Sigmoid colon (tissue), 7 donors: ENCODE data around the gene SEH1L. TPM values are rescaled to one million over a fixed set of nuclear protein-coding genes. Genes with fewer than 3 reads are reported as not detected.

Experiments
- DNase-seq: peaks from one replicate; pipeline ENCODE4 v3.0.0-alpha.2; 2019
- H3K27ac ChIP-seq, 4 donors: fragments of 200-600 bp; sonication (generic); one replicate each; pipeline ENCODE4 v1.5.1; 2016 to 2019; ENCODE audit warnings: mild to moderate bottlenecking in 1 of 4
- H3K27me3 ChIP-seq, 3 donors: fragments of 200-600 bp; sonication (generic); one replicate each; pipeline ENCODE4 v1.5.1; 2019; ENCODE audit warnings: mild to moderate bottlenecking in 1 of 3
- H3K36me3 ChIP-seq, 4 donors: fragments of 200-600 bp; sonication (generic); one replicate each; pipeline ENCODE4 v1.5.1; 2016 to 2019
- H3K4me1 ChIP-seq, 4 donors: fragments of 200-600 bp; sonication (generic); one replicate each; pipeline ENCODE4 v1.5.1; 2017 to 2019
- H3K4me3 ChIP-seq, 4 donors: fragments of 200-600 bp; sonication (generic); one replicate each; pipeline ENCODE4 v1.5.1; 2017 to 2019; ENCODE audit warnings: mild to moderate bottlenecking in 2 of 4, moderate library complexity in 1 of 4
- H3K9me3 ChIP-seq, 4 donors: fragments of 200-600 bp in 3 of 4; sonication (generic) in 3 of 4; one replicate each; pipeline versions ENCODE4 v1.5.1 to v1.6.1; 2013 to 2019
- CTCF ChIP-seq, 4 experiments: fragments of 450-650 bp in 3 of 4; fragments of 200-600 bp in 1 of 4; IDR thresholded peaks; one replicate each; pipeline ENCODE4 v1.5.1; 2016 to 2019; ENCODE audit warnings: antibody characterized with exemption in 4 of 4, mild to moderate bottlenecking in 3 of 4, moderate library complexity in 2 of 4
- EP300 ChIP-seq, 4 donors: sonication (generic); formaldehyde crosslinking; IDR thresholded peaks; one replicate each; pipeline ENCODE4 v1.6.1; 2017; ENCODE audit warnings: antibody characterized with exemption in 4 of 4
- POLR2A ChIP-seq, 2 donors: fragments of 450-650 bp; IDR thresholded peaks; one replicate each; pipeline ENCODE4 v1.6.1; 2016; ENCODE audit warnings: antibody characterized with exemption in 2 of 2, mild to moderate bottlenecking in 2 of 2, moderate library complexity in 2 of 2
- POLR2AphosphoS5 ChIP-seq, 4 donors: sonication (generic); formaldehyde crosslinking; IDR thresholded peaks; one replicate each; pipeline ENCODE4 v1.6.1; 2017; ENCODE audit warnings: antibody characterized with exemption in 4 of 4
- WGBS, 2 donors: extraction: QIAGEN DNeasy Blood & Tissue Kit; methylation state at CpG; one replicate each; pipeline ENCODE4 v1.1.7; 2013; 5-methylcytosine and 5-hydroxymethylcytosine counted together
- intact Hi-C: fragments of 100-400 bp; cut with DNase I; formaldehyde crosslinking; loops from one replicate; pipeline ENCODE4 v1.15.1; 2023
- polyA plus RNA-seq, 3 donors: library from polyadenylated mRNA; stranded (reverse); fragments of 200-250 nt; gene quantifications; one replicate each; pipeline ENCODE4 v1.2.3, GENCODE V29; 2013
- total RNA-seq, 4 donors: library from RNA; depleted of rRNA; stranded (reverse); fragments of >200 nt; gene quantifications; one replicate each; pipeline ENCODE4 v1.1.0, GENCODE V29; 2016
- donor health status: healthy with polysubstance abuse.
- donor health status: Bipolar disorder and iron deficiency.
- donor health status: healthy.

The SEH1L gene
- total and polyA plus RNA-seq, 7 donors: 15.3 to 38.1 (median 16.3) TPM

GRCh38 chr18:12963069-12963468, 15.3 kb downstream of the SEH1L start:
- DNase-seq: no peak
- H3K27ac ChIP-seq: no peak overlapping the region
- 98 to 99% methylated on average over 1 of the region's 1 CpG for WGBS, 2 donors
- TF ChIP-seq CTCF (IDR thresholded peaks at IDR 0.05): no peak
- no peak for TF ChIP-seq EP300 (IDR thresholded peaks at IDR 0.05)
- TF ChIP-seq POLR2AphosphoS5 (IDR thresholded peaks at IDR 0.05): no peak
- TF ChIP-seq POLR2A (IDR thresholded peaks at IDR 0.05): no peak
- no peaks in the 10 kb centered on the region for H3K9me3 ChIP-seq
- intact Hi-C loops: no loop called here
- no peaks in the 10 kb centered on the region for H3K27me3 ChIP-seq
- H3K4me3 ChIP-seq: no peak overlapping the region
- peaks cover 0 to 5% (median 0%) of the 10 kb centered on the region in 4 donors for H3K4me1 ChIP-seq
- peaks cover 0 to 47% (median 8%) of the 10 kb centered on the region in 4 donors for H3K36me3 ChIP-seq

- no peaks in the 10 kb centered on the region for H3K4me1 ChIP-seq
- H3K27ac ChIP-seq: no peak overlapping the region
- peaks cover 0 to 66% (median 14%) of the 10 kb centered on the region in 4 donors for H3K36me3 ChIP-seq
- TF ChIP-seq POLR2AphosphoS5 (IDR thresholded peaks at IDR 0.05): no peak
- TF ChIP-seq POLR2A (IDR thresholded peaks at IDR 0.05): no peak
- no peak for TF ChIP-seq EP300 (IDR thresholded peaks at IDR 0.05)
- no peak for TF ChIP-seq CTCF (IDR thresholded peaks at IDR 0.05)
- WGBS, 2 donors: 82 to 96% methylated on average over 4 of the region's 4 CpGs
- H3K4me3 ChIP-seq: no peak overlapping the region
- H3K27me3 ChIP-seq: no peaks in the 10 kb centered on the region
- intact Hi-C loops: no loop called here
- no peaks in the 10 kb centered on the region for H3K9me3 ChIP-seq
- no peak for DNase-seq
Observed at GRCh38 chr18:12968115-12968514, 20.3 kb downstream of the SEH1L start.

- Histone ChIP-seq H3K9me3 (no peaks in the 10 kb centered on the region), H3K36me3 (peaks cover 0 to 64% (median 15%) of the 10 kb centered on the region in 4 donors), H3K27ac (no peak overlapping the region), H3K4me1 (no peaks in the 10 kb centered on the region), H3K27me3 (no peaks in the 10 kb centered on the region), H3K4me3 (no peak overlapping the region)
- intact Hi-C loops: no loop called here
- DNase-seq: no peak
- TF ChIP-seq EP300 (IDR thresholded peaks at IDR 0.05) (no peak), CTCF (IDR thresholded peaks at IDR 0.05) (no peak), POLR2AphosphoS5 (IDR thresholded peaks at IDR 0.05) (no peak), POLR2A (IDR thresholded peaks at IDR 0.05) (no peak)
- WGBS, 2 donors: 97% methylated on average over 6 of the region's 6 CpGs
Observed at GRCh38 chr18:12968619-12969018, 20.8 kb downstream of the SEH1L start.

- H3K4me3 ChIP-seq: no peak overlapping the region
- WGBS, 2 donors: 83 to 92% methylated on average over 4 of the region's 4 CpGs
- H3K9me3 ChIP-seq: no peaks in the 10 kb centered on the region
- H3K27ac ChIP-seq: no peak overlapping the region
- no peak for DNase-seq
- H3K4me1 ChIP-seq: no peaks in the 10 kb centered on the region
- H3K27me3 ChIP-seq: no peaks in the 10 kb centered on the region
- H3K36me3 ChIP-seq: peaks cover 0 to 52% (median 14%) of the 10 kb centered on the region in 4 donors
- intact Hi-C loops: no loop called here
- TF ChIP-seq EP300 (IDR thresholded peaks at IDR 0.05) (no peak), CTCF (IDR thresholded peaks at IDR 0.05) (no peak), POLR2AphosphoS5 (IDR thresholded peaks at IDR 0.05) (no peak), POLR2A (IDR thresholded peaks at IDR 0.05) (no peak)
Observed at GRCh38 chr18:12973562-12974213, 25.9 kb downstream of the SEH1L start.

- TF ChIP-seq CTCF (IDR thresholded peaks at IDR 0.05) (no peak), POLR2A (IDR thresholded peaks at IDR 0.05) (no peak), POLR2AphosphoS5 (IDR thresholded peaks at IDR 0.05) (no peak), EP300 (IDR thresholded peaks at IDR 0.05) (no peak)
- WGBS, 2 donors: 95 to 97% methylated on average over 6 of the region's 6 CpGs
- Histone ChIP-seq H3K4me1 (no peaks in the 10 kb centered on the region), H3K9me3 (no peaks in the 10 kb centered on the region), H3K27me3 (no peaks in the 10 kb centered on the region), H3K27ac (no peak overlapping the region), H3K4me3 (no peak overlapping the region), H3K36me3 (peaks cover 0 to 52% (median 14%) of the 10 kb centered on the region in 4 donors)
- DNase-seq: no peak
- intact Hi-C loops: no loop called here
Observed at GRCh38 chr18:12975488-12975887, 27.7 kb downstream of the SEH1L start.
